K562 (cell line): ENCODE results near the gene FOCAD. TPM values are rescaled to one million over a fixed set of nuclear protein-coding genes. Genes with fewer than 3 reads are reported as not detected.

Experiments
- ATAC-seq: fragments of 200-7000 bp; cut with Tn5 transposase; 3 replicates; pipeline ENCODE4 v1.9.1; 2020; ENCODE audit warnings: moderate library complexity
- BruUV-seq: library from RNA; stranded (reverse); fragments of 400-500 nt; replicated peaks from 2 replicates; lab custom pipeline; 2021; lab: Mats Ljungman, UMichigan
- CTCF ChIA-PET: fragments of 300-600 bp; formaldehyde crosslinking; extraction: SDS; loops from one replicate; lab custom pipeline; 2021; ENCODE audit warnings: low intra/inter-chr PET ratio; lab: Yijun Ruan, JAX
- POLR2A ChIA-PET: fragments of 300-600, 350-650 bp; sonication (Branson Sonifier 250); formaldehyde crosslinking; extraction: SDS; loops from one replicate; lab custom pipeline; 2021; ENCODE audit warnings: antibody characterized with exemption, inconsistent platforms; lab: Yijun Ruan, JAX
- DNase-seq, 4 experiments: peaks; one replicate each; pipeline versions ENCODE4 v3.0.0 to v3.0.0-alpha.2; 2011 to 2018; ENCODE audit warnings: low spot score in 3 of 4, mixed read lengths in 3 of 4; ENCODE audit errors: extremely low read depth in 1 of 4
- FAIRE-seq: peaks from 2 replicates; lab custom pipeline; 2011; peaks lifted over from hg19 to GRCh38; lab: Jason Lieb, UNC
- H2AFZ ChIP-seq: 2 replicates; pipeline ENCODE4 v1.6.0; 2011; ENCODE audit warnings: low read depth, low read length, control low read depth, inconsistent platforms
- H3K27ac ChIP-seq: fragments of 200-600 bp; 3 replicates; pipeline ENCODE4 v1.8.0; 2011; ENCODE audit warnings: low read depth, mild to moderate bottlenecking, control low read depth, inconsistent platforms, low read length, moderate library complexity, mixed read lengths; ENCODE audit errors: extremely low read depth
- H3K27me3 ChIP-seq, 2 experiments: fragments of 300-600 bp in 1 of 2; 2 replicates in 1 of 2; 3 replicates in 1 of 2; pipeline versions ENCODE4 v1.6.0 to v1.8.0; 2011; ENCODE audit warnings: inconsistent platforms in 2 of 2, low read length in 2 of 2, mild to moderate bottlenecking in 1 of 2, mixed read lengths in 1 of 2, moderate library complexity in 1 of 2; ENCODE audit not compliant: control insufficient read depth in 2 of 2, insufficient read depth in 2 of 2
- H3K36me3 ChIP-seq: fragments of 300-600 bp; 3 replicates; pipeline ENCODE4 v1.8.0; 2011; ENCODE audit warnings: mild to moderate bottlenecking, low read length, inconsistent platforms; ENCODE audit not compliant: control insufficient read depth, insufficient read depth
- H3K4me1 ChIP-seq, 2 experiments: fragments of 200-600 bp in 1 of 2; replicated peaks in 1 of 2; 2 replicates in 1 of 2; 3 replicates in 1 of 2; pipeline versions ENCODE4 v1.5.1 to v1.8.0; 2011; ENCODE audit warnings: inconsistent platforms in 2 of 2, low read length in 2 of 2, mild to moderate bottlenecking in 1 of 2, mixed read lengths in 1 of 2, moderate library complexity in 1 of 2; ENCODE audit not compliant: control insufficient read depth in 2 of 2, insufficient read depth in 2 of 2
- H3K4me2 ChIP-seq: 2 replicates; pipeline ENCODE4 v1.6.1; 2011; ENCODE audit warnings: low read length, control low read depth, inconsistent platforms, mixed read lengths; ENCODE audit not compliant: insufficient read depth
- H3K4me3 ChIP-seq: fragments of 200-600 bp; sonication (generic), shearing (Covaris generic); 2 replicates; pipeline ENCODE4 v1.5.1; 2016; ENCODE audit warnings: control low read depth, inconsistent platforms
- H3K79me2 ChIP-seq: fragments of 200-600 bp; 3 replicates; pipeline ENCODE4 v1.8.0; 2011; ENCODE audit warnings: low read length, inconsistent platforms; ENCODE audit not compliant: control insufficient read depth, insufficient read depth
- H3K9ac ChIP-seq, 2 experiments: 2 replicates each; pipeline versions ENCODE4 v1.6.0 to v1.6.1; 2011; ENCODE audit warnings: low read depth in 2 of 2, low read length in 2 of 2, control low read depth in 1 of 2, inconsistent platforms in 1 of 2, mild to moderate bottlenecking in 1 of 2, mixed read lengths in 1 of 2; ENCODE audit not compliant: insufficient read depth in 1 of 2
- H3K9me1 ChIP-seq: one replicate; pipeline ENCODE4 v1.6.0; 2011; ENCODE audit warnings: inconsistent platforms, mild to moderate bottlenecking, low read length, moderate library complexity; ENCODE audit not compliant: control insufficient read depth, insufficient read depth
- H3K9me3 ChIP-seq: replicated peaks from 2 replicates; pipeline ENCODE4 v1.5.1; 2011; ENCODE audit warnings: low read depth, low read length, inconsistent platforms; ENCODE audit not compliant: control insufficient read depth, insufficient read depth
- H4K20me1 ChIP-seq: replicated peaks from 2 replicates; pipeline ENCODE4 v1.6.1; 2011; ENCODE audit warnings: low read length, inconsistent platforms, mixed read lengths; ENCODE audit not compliant: control insufficient read depth, insufficient read depth
- BRD4 ChIP-seq: fragments of 200-600 bp; sonication (generic); IDR thresholded peaks from 2 replicates; pipeline ENCODE4 v1.6.1; 2017; ENCODE audit warnings: inconsistent platforms
- CBX1 ChIP-seq: sonication (generic); IDR thresholded peaks from 2 replicates; pipeline ENCODE4 v1.6.1; 2016; ENCODE audit warnings: antibody characterized with exemption, low read depth, mild to moderate bottlenecking
- E2F5 ChIP-seq: sonication (generic); formaldehyde crosslinking; IDR thresholded peaks from 2 replicates; pipeline ENCODE4 v1.8.0; 2022; ENCODE audit warnings: mild to moderate bottlenecking, missing genetic modification reagents
- FIP1L1 ChIP-seq: fragments of 200-400 bp; formaldehyde crosslinking; IDR thresholded peaks from 2 replicates; pipeline ENCODE4 v1.6.1; 2018; ENCODE audit warnings: mild to moderate bottlenecking, low read depth, low read length; ENCODE audit not compliant: poor library complexity, severe bottlenecking
- NCOA6 ChIP-seq: fragments of 450-650 bp; IDR thresholded peaks from 2 replicates; pipeline ENCODE4 v1.6.1; 2017; ENCODE audit warnings: mild to moderate bottlenecking
- POLR2AphosphoS2 ChIP-seq: IDR thresholded peaks from 2 replicates; pipeline ENCODE4 v1.6.1; 2012; ENCODE audit warnings: low read length, improper control_type of control experiment
- POLR2H ChIP-seq: IDR thresholded peaks from 2 replicates; pipeline ENCODE4 v1.6.1; 2016; ENCODE audit warnings: missing genetic modification characterization, low read depth, mild to moderate bottlenecking, control low read depth, missing compliant biosample characterization, moderate library complexity
- SRF ChIP-seq, 2 experiments: fragments of 250-450, 450-650 bp in 1 of 2; sonication (Bioruptor Pico) in 1 of 2; sonication (generic) in 1 of 2; formaldehyde crosslinking; IDR thresholded peaks; 2 replicates each; pipeline versions ENCODE4 v1.5.0 to v1.5.1; 2020 to 2022; ENCODE audit warnings: mild to moderate bottlenecking in 1 of 2, missing genetic modification reagents in 1 of 2
- ZBTB12 ChIP-seq: fragments of 250-450 bp; sonication (Bioruptor Pico); IDR thresholded peaks from 2 replicates; pipeline ENCODE4 v1.4.0; 2020
- ZBTB2 ChIP-seq: fragments of 450-650 bp; IDR thresholded peaks from 2 replicates; pipeline ENCODE4 v1.6.1; 2016; ENCODE audit warnings: antibody characterized with exemption
- ZNF655 ChIP-seq: fragments of 250-450 bp; sonication (Bioruptor Pico); IDR thresholded peaks from 2 replicates; pipeline ENCODE4 v1.5.0; 2021
- WGBS: fragments of 100-300 bp; shearing (Covaris generic); methylation state at CpG from one replicate; pipeline ENCODE4 v1.1.6; 2016; ENCODE audit warnings: low coverage, mixed read lengths; ENCODE audit not compliant: insufficient coverage; ENCODE audit errors: missing lambda C conversion rate; 5-methylcytosine and 5-hydroxymethylcytosine counted together
- in situ Hi-C: fragments of 300-500 bp; cut with MboI; formaldehyde crosslinking; loops from 4 replicates; pipeline ENCODE4 v1.15.0; 2018; ENCODE audit warnings: inconsistent platforms, mixed read lengths
- intact Hi-C: fragments of 100-400 bp; cut with micrococcal nuclease; formaldehyde crosslinking; loops from 2 replicates; pipeline ENCODE4 v1.14.2; 2022
- polyA plus RNA-seq, 8 experiments: library from polyadenylated mRNA; depleted of rRNA in 4 of 8; stranded (reverse) in 5 of 8; unstranded in 3 of 8; fragments of >200 nt; fragmentation: Nextera tagmentation in 2 of 8; fragmentation: Illumina TruSeq in 1 of 8; extraction: Ambion mirVana in 2 of 8; extraction: Trizol in 1 of 8; gene quantifications; 2 replicates each; pipeline versions ENCODE4 v1.2.1 to v1.2.3, GENCODE V29; 2011 to 2014; ENCODE audit warnings: inconsistent platforms in 1 of 8, missing spikeins in 1 of 8
- total RNA-seq, 7 experiments: library from RNA; depleted of rRNA in 6 of 7; stranded (reverse); fragments of >200 nt in 6 of 7; fragmentation: Illumina TruSeq in 2 of 7; extraction: Trizol in 2 of 7; gene quantifications; 2 replicates each; pipeline versions ENCODE4 v1.2.1 to v1.2.3, GENCODE V29; 2011 to 2021; ENCODE audit warnings: low replicate concordance in 1 of 7

FOCAD gene
- total and polyA plus RNA-seq, 9 of the 15 experiments (the other 6 are each of a cell fraction or from before 2014, with no cell fraction given), result 0.13 to 2.4 (median 1.6) TPM

- intact Hi-C loops (no loop called here), in situ Hi-C loops (no loop called here)
- no peak overlapping the region for H2AFZ ChIP-seq
- no peak for ATAC-seq
- no CpG with 5 or more reads among the region's 2 CpGs for WGBS
- no peak for FAIRE-seq
- no peak for DNase-seq
- H3K9me1 ChIP-seq, result no peaks in the 10 kb centered on the region
- ChIA-PET CTCF (no interaction called here), POLR2A (no interaction called here)
- H3K27ac ChIP-seq, result no peak overlapping the region
- no peaks in the 10 kb centered on the region for H3K36me3 ChIP-seq
- H3K4me3 ChIP-seq, result no peak overlapping the region
- H3K27me3 ChIP-seq, result no peaks in the 10 kb centered on the region
- no TSS peak for BruUV-seq
- H3K4me2 ChIP-seq, result no peak overlapping the region
- H3K9ac ChIP-seq, result no peak overlapping the region
- no peak for TF ChIP-seq ZNF655 (CRISPR knock-in tag)
- no peak for TF ChIP-seq SRF (CRISPR knock-in tag; IDR thresholded peaks at IDR 0.05)
- no peak for TF ChIP-seq POLR2H (tag)
- no peak for TF ChIP-seq POLR2AphosphoS2
- no peak for TF ChIP-seq ZBTB2
- no peak for TF ChIP-seq BRD4
- TF ChIP-seq NCOA6, result no peak
- no peak for TF ChIP-seq CBX1
- no peak for TF ChIP-seq FIP1L1
- TF ChIP-seq ZBTB12 (CRISPR knock-in tag), result no peak
- no peak for TF ChIP-seq E2F5
- H3K9me3 ChIP-seq, result no peaks in the 10 kb centered on the region
- H4K20me1 ChIP-seq, result no peaks in the 10 kb centered on the region
- no peaks in the 10 kb centered on the region for H3K79me2 ChIP-seq
- H3K4me1 ChIP-seq, result no peaks in the 10 kb centered on the region
These were observed 70.5 kb downstream of the FOCAD start for GRCh38 chr9:20754556-20754955.
